K562 (cell line): ENCODE data around the gene CD55. TPM values are rescaled to one million over a fixed set of nuclear protein-coding genes. Genes with fewer than 3 reads are reported as not detected.

Experiments
- CREB1 ChIP-seq, 2 experiments: sonication (generic) in 1 of 2; formaldehyde crosslinking in 1 of 2; IDR thresholded peaks; 2 replicates each; pipeline versions ENCODE4 v1.6.1 to v1.8.0; 2012 to 2022; ENCODE audit warnings: inconsistent platforms in 1 of 2, mild to moderate bottlenecking in 1 of 2, missing genetic modification reagents in 1 of 2, moderate library complexity in 1 of 2
- ESRRA ChIP-seq: fragments of 450-650 bp; IDR thresholded peaks from 2 replicates; pipeline ENCODE4 v1.6.1; 2014; ENCODE audit warnings: low read depth, mild to moderate bottlenecking, moderate library complexity, borderline replicate concordance
- HEY1 ChIP-seq: fragments of 250-450 bp; sonication (Bioruptor Pico); IDR thresholded peaks from 2 replicates; pipeline ENCODE4 v1.5.0; 2020; ENCODE audit warnings: mild to moderate bottlenecking, moderate library complexity, borderline replicate concordance
- JUN ChIP-seq, 2 experiments: sonication (generic) in 1 of 2; formaldehyde crosslinking in 1 of 2; IDR thresholded peaks; 2 replicates each; pipeline versions ENCODE4 v1.6.1 to v1.8.0; 2012 to 2022; ENCODE audit warnings: borderline replicate concordance in 2 of 2, mild to moderate bottlenecking in 2 of 2, improper control_type of control experiment in 1 of 2, low read depth in 1 of 2, low read length in 1 of 2, missing genetic modification reagents in 1 of 2
- NFXL1 ChIP-seq: fragments of 450-650 bp; formaldehyde crosslinking; IDR thresholded peaks from 2 replicates; pipeline ENCODE4 v1.4.0; 2021; ENCODE audit warnings: mild to moderate bottlenecking
- NR2C2 ChIP-seq, 2 experiments: fragments of 200-800 bp in 1 of 2; sonication (Bioruptor generic) in 1 of 2; sonication (generic) in 1 of 2; formaldehyde crosslinking in 1 of 2; IDR thresholded peaks; 2 replicates each; pipeline versions ENCODE4 v1.6.1 to v1.8.0; 2016 to 2022; ENCODE audit warnings: mild to moderate bottlenecking in 1 of 2, missing compliant biosample characterization in 1 of 2, missing genetic modification characterization in 1 of 2, missing genetic modification reagents in 1 of 2
- RBM17 ChIP-seq: fragments of 200-400 bp; formaldehyde crosslinking; IDR thresholded peaks from 2 replicates; pipeline ENCODE4 v1.6.1; 2017; ENCODE audit warnings: low read depth, mild to moderate bottlenecking, low read length, borderline replicate concordance
- RBM22 ChIP-seq: fragments of 200-400 bp; formaldehyde crosslinking; IDR thresholded peaks from 2 replicates; pipeline ENCODE4 v1.6.1; 2018; ENCODE audit warnings: low read length, low read depth; ENCODE audit not compliant: poor library complexity, severe bottlenecking
- RFX5 ChIP-seq: IDR thresholded peaks from 2 replicates; pipeline ENCODE4 v1.6.1; 2011; ENCODE audit warnings: low read depth, mild to moderate bottlenecking, improper control_type of control experiment, low read length
- SMARCC2 ChIP-seq: fragments of 450-650 bp; IDR thresholded peaks from 2 replicates; pipeline ENCODE4 v1.6.1; 2017; ENCODE audit warnings: antibody characterized with exemption, moderate library complexity, mild to moderate bottlenecking, low read depth
- XRCC3 ChIP-seq: fragments of 450-650 bp; IDR thresholded peaks from 2 replicates; pipeline ENCODE4 v1.6.1; 2017; ENCODE audit warnings: mild to moderate bottlenecking, moderate library complexity
- ZBTB8A ChIP-seq: fragments of 450-650 bp; IDR thresholded peaks from 2 replicates; pipeline ENCODE4 v1.6.1; 2018; ENCODE audit warnings: mild to moderate bottlenecking, moderate library complexity; ENCODE audit not compliant: partially characterized antibody
- ZNF197 ChIP-seq: fragments of 200-800 bp; sonication (Bioruptor generic); IDR thresholded peaks from 2 replicates; pipeline ENCODE4 v1.6.1; 2016; ENCODE audit warnings: low read depth, missing genetic modification characterization, missing compliant biosample characterization
- ZNF239 ChIP-seq: fragments of 250-450 bp; sonication (Bioruptor Pico); IDR thresholded peaks from 2 replicates; pipeline ENCODE4 v1.4.0; 2020; ENCODE audit warnings: mild to moderate bottlenecking
- polyA plus RNA-seq, 8 experiments: library from polyadenylated mRNA; depleted of rRNA in 4 of 8; stranded (reverse) in 5 of 8; unstranded in 3 of 8; fragments of >200 nt; fragmentation: Nextera tagmentation in 2 of 8; fragmentation: Illumina TruSeq in 1 of 8; extraction: Ambion mirVana in 2 of 8; extraction: Trizol in 1 of 8; gene quantifications; 2 replicates each; pipeline versions ENCODE4 v1.2.1 to v1.2.3, GENCODE V29; 2011 to 2014; ENCODE audit warnings: inconsistent platforms in 1 of 8, missing spikeins in 1 of 8
- total RNA-seq, 7 experiments: library from RNA; depleted of rRNA in 6 of 7; stranded (reverse); fragments of >200 nt in 6 of 7; fragmentation: Illumina TruSeq in 2 of 7; extraction: Trizol in 2 of 7; gene quantifications; 2 replicates each; pipeline versions ENCODE4 v1.2.1 to v1.2.3, GENCODE V29; 2011 to 2021; ENCODE audit warnings: low replicate concordance in 1 of 7
- TF ChIP-seq, protein P1 (sequence below): fragments of 250-450 bp; sonication (Bioruptor Pico); IDR thresholded peaks from 2 replicates; pipeline ENCODE4 v1.8.0; 2021; ENCODE audit warnings: moderate library complexity, mild to moderate bottlenecking, inconsistent platforms
- TF ChIP-seq, protein P2 (sequence below), 2 experiments: IDR thresholded peaks; 2 replicates each; pipeline ENCODE4 v1.6.1; 2011; ENCODE audit warnings: borderline replicate concordance in 1 of 2, control low read depth in 1 of 2, low read depth in 1 of 2, low read length in 1 of 2, mild to moderate bottlenecking in 1 of 2, mixed read lengths in 1 of 2, moderate library complexity in 1 of 2; ENCODE audit not compliant: insufficient read depth in 1 of 2, insufficient read length in 1 of 2, poor library complexity in 1 of 2, severe bottlenecking in 1 of 2; ENCODE audit errors: extremely low read depth in 1 of 2
- TF ChIP-seq, protein P3 (sequence below): fragments of 450-650 bp; formaldehyde crosslinking; IDR thresholded peaks from 2 replicates; pipeline ENCODE4 v1.4.0; 2020; ENCODE audit warnings: mild to moderate bottlenecking, moderate library complexity

Gene CD55
- total and polyA plus RNA-seq, 9 of the 15 experiments (the other 6 are each of a cell fraction or from before 2014, with no cell fraction given): 17.7 to 150 (median 97.0) TPM

DNA sequence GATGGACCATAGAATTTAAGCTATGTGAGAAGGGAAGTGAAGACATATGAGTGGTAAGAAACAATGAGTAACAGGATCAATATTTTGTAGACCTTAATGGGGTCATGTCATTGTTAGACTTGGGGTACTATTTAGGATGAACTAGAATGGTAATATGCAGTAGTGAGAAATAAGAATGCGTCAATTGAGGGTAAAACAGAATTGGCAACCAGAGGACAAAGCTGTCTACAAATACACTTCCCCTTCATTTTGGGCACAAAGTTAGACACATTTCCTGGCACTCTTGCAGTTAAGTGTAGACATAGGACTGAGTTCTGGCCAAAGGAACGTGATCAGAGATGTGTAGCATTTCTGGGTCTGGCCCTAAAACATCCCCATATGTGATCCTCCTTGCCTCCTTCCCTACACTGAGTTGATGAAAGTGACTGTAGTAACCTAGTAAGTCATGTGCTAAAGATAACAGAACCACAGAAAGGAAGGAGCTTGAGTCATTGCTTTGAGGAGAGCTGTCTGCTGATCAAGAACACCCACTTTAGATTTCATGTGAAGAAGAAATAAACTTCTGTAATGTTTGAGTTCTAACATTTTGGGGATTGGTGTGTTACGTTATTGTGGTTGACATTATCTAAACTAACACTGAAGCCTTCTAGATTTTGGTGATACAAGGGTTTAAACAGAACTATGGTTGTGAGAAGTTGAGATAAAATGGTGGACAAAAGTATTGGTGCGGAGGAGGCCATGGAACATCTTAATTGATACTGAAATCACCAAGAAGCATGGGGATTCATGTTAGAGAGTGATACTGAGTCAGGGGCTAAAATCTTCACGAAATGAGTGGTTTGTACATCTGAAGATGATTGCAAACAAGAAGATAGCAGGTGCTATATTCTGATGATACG, 41.7 kb downstream of the CD55 start (continued):
- TF ChIP-seq RBM22 (no peak), JUN (IDR thresholded peaks at IDR 0.05; ENCODE audit: borderline replicate concordance, low read depth, low read length) (peak; percentile 80), JUN (CRISPR knock-in tag; IDR thresholded peaks at IDR 0.05; ENCODE audit: borderline replicate concordance) (no peak), ZNF197 (CRISPR knock-in tag) (0 out of 2 replicates have a peak, but pooled peaks have one; percentile 43), NR2C2 (CRISPR knock-in tag; IDR thresholded peaks at IDR 0.05) (no peak), NR2C2 (tag; IDR thresholded peaks at IDR 0.05) (peak; percentile 67), NFXL1 (CRISPR knock-in tag) (peak; percentile 65; the same call in 1 of the 2 replicates), ESRRA (peak; percentile 59; the same call in 1 of the 2 replicates), ZNF239 (CRISPR knock-in tag) (no peak; the same call in none of the 2 replicates), SMARCC2 (0 out of 2 replicates have a peak, but pooled peaks have one; percentile 32), ZBTB8A (no peak), CREB1 (IDR thresholded peaks at IDR 0.05) (no peak), CREB1 (CRISPR knock-in tag; IDR thresholded peaks at IDR 0.05) (0 out of 2 replicates have a peak, but pooled peaks have one; percentile 37), RBM17 (no peak), RFX5 (no peak), XRCC3 (no peak), HEY1 (0 out of 2 replicates have a peak, but pooled peaks have one; percentile 10)
- TF ChIP-seq, protein P1, sequence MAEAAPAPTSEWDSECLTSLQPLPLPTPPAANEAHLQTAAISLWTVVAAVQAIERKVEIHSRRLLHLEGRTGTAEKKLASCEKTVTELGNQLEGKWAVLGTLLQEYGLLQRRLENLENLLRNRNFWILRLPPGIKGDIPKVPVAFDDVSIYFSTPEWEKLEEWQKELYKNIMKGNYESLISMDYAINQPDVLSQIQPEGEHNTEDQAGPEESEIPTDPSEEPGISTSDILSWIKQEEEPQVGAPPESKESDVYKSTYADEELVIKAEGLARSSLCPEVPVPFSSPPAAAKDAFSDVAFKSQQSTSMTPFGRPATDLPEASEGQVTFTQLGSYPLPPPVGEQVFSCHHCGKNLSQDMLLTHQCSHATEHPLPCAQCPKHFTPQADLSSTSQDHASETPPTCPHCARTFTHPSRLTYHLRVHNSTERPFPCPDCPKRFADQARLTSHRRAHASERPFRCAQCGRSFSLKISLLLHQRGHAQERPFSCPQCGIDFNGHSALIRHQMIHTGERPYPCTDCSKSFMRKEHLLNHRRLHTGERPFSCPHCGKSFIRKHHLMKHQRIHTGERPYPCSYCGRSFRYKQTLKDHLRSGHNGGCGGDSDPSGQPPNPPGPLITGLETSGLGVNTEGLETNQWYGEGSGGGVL (CRISPR knock-in tag): no peak
- TF ChIP-seq, protein P2, sequence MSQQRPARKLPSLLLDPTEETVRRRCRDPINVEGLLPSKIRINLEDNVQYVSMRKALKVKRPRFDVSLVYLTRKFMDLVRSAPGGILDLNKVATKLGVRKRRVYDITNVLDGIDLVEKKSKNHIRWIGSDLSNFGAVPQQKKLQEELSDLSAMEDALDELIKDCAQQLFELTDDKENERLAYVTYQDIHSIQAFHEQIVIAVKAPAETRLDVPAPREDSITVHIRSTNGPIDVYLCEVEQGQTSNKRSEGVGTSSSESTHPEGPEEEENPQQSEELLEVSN (IDR thresholded peaks at IDR 0.05; ENCODE audit: borderline replicate concordance in 1 of 2, extremely low read depth in 1 of 2, insufficient read depth in 1 of 2, insufficient read length in 1 of 2, low read depth in 1 of 2, low read length in 1 of 2, poor library complexity in 1 of 2, severe bottlenecking in 1 of 2): no peak
- TF ChIP-seq, protein P3, sequence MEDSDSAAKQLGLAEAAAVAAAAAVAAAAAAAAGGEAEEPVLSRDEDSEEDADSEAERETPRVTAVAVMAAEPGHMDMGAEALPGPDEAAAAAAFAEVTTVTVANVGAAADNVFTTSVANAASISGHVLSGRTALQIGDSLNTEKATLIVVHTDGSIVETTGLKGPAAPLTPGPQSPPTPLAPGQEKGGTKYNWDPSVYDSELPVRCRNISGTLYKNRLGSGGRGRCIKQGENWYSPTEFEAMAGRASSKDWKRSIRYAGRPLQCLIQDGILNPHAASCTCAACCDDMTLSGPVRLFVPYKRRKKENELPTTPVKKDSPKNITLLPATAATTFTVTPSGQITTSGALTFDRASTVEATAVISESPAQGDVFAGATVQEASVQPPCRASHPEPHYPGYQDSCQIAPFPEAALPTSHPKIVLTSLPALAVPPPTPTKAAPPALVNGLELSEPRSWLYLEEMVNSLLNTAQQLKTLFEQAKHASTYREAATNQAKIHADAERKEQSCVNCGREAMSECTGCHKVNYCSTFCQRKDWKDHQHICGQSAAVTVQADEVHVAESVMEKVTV (CRISPR knock-in tag): peak; percentile 21; the same call in 1 of the 2 replicates
